ENCODE data around the gene DCST2.
"Not testable (repeated sequence)": the region's sequence is repeated elsewhere in the genome, so short reads cannot be mapped to it uniquely, and the experiment has no call there.

DCST2 gene

GRCh38 chr1:154995301-154995983 lies 38.1 kb downstream of the DCST2 start:
- not testable (repeated sequence) for DNase-seq

DNA sequence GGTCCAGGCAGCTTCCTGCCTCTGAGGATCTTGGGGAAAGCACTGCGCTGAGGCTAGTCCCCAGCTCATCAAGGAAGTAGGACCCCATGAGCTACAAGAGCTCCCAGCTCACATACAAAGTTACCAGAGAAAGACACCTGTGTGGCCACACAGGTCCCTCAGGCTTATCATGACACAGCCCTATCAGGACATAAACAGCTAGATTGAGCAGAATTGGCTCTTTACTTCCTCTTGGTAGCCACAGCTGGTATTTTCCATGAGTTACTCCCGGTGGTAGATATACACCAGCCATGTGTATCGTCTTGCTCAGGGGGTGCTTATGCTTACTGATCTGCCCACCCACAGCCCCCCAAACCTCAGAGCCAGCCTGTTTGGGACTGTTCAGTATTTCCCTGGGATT lies 39.0 kb downstream of the DCST2 start:
- DNase-seq = no peak

DNA sequence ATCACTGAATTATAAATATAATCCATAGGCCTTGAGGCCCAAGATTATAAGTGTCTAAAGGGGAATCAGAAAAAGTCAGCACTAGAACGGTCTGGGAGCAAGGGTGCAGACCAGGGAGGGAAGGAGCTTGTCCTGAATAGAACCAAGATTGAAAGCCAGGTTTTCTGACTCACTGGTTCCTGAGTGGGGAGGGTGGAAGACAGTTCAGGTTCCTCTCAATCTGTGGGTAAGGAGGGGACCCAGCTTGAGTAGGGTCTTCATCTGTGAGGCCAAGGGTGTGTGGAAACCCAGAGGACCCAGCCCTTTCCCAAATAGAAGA lies 39.4 kb downstream of the DCST2 start:
- no peak for DNase-seq

DNA sequence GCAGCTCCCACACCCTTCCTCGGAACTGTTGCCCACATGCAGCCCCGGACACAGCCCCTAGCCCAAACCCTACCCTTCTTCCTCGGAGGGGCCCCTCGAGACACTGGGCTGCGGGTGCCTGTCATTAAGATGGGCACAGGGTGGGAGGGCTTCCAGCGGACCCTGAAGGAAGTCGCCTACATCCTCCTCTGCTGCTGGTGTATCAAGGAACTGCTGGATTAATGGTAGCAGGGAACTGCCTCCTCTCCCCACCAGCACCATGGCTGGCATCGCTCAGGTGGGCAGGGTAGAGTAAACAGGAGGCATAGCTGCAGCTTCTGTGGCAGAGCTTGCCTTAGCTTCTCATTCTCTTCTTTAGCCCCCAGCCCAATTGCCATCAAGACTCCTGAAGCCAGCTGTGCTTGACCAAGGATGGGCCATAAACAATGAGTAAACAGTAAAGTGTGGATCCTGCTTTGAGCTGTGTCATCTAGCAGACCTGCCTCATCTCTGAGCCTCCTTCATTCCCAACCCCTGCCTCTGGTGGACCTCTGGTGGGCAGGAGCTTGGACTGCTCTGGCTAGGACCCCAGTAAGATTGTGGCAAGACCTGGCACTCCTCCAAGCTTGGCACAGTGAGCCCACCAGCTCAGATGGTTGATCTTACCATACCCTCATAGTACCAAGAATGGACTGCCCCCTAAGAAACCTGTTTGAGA lies 39.9 kb downstream of the DCST2 start, which contains the start of gene LENEP:
LENEP (plus strand) TSS at position 15 of the 697 bp plus-strand sequence; CDS start at position 37, 22 bp downstream.
- no peak for DNase-seq

GRCh38 chr1:154992721-154993571 lies 40.6 kb downstream of the DCST2 start:
- DNase-seq = no peak

- no peak for DNase-seq
Measured at GRCh38 chr1:154990276-154990675, 43.3 kb downstream of the DCST2 start.

DNA sequence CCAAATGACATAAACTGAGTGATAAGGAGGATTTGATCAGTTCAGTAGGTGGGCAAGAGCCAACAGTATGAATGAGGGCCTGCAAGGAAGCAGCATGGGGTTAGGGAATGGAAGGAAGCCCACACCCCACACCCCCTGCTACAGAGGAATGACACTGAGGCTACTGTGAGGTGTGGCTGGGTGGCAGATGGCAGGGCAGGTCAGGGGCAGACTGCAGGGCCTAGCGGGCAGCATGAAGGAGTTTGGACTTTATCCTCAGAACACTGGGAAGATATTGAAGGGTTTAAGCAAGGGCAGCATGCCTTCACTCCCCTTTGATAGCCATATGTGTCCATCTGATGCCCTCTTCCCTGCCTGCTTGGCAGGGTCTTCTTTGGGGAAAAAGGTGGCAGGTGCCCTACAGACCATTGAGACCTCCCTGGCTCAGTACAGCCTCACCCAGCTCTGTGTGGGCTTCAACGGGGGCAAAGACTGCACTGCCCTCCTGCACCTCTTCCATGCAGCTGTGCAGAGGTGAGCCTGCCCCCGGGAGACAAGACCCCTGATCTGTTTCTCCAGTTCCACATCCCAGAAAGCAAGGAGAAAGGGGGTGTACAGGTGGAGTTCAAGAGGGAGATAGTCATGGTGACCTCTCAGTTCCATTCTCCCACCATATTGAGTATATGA lies 44.3 kb downstream of the DCST2 start:
- DNase-seq = no peak

DNA sequence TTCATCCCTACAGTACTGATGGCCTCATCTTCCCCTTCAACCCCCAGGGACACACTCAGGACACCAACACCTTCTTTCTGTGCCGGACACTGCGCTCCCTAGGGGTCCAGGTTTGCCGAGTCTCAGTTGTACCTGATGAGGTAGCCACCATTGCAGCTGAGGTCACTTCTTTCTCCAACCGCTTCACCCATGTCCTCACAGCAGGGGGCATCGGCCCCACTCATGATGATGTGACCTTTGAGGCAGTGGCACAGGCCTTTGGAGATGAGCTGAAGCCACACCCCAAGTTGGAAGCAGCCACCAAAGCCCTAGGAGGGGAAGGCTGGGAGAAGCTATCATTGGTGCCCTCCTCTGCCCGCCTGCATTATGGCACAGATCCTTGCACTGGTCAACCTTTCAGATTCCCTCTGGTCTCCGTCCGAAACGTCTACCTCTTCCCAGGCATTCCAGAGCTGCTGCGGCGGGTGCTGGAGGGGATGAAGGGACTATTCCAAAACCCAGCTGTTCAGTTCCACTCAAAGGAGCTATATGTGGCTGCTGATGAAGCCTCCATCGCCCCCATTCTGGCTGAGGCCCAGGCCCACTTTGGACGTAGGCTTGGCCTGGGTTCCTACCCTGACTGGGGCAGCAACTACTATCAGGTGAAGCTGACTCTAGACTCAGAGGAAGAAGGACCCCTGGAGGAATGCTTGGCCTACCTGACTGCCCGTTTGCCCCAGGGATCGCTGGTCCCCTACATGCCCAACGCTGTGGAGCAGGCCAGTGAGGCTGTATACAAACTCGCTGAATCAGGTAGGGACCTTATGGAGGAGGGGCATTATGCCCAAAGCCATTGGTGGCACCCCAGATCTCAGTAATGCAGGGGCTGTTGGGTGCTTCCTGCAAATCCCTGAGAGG lies 45.3 kb downstream of the DCST2 start:
- no peak for DNase-seq

DNA sequence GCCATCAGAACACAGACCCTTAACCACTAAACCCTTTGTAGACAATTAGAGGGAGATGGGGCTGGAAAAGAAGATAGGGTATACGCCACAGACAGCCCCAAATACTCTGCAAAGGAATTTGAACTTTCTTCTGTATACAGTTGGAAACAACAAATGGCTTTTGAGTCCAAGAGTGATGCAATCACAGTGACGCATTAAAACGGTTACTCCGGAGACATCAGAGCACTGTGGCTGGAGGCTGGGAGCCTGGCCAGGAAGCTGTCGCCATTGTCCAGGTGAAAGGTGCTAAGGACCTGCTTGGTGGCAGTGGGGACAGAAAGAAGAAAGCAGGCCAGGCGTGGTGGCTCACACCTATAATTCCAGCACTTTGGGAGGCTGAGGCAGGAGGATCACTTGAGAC lies 46.3 kb downstream of the DCST2 start:
- DNase-seq = no peak

- DNase-seq = not testable (repeated sequence)
Measured at GRCh38 chr1:154986736-154987135, 46.8 kb downstream of the DCST2 start.

DNA sequence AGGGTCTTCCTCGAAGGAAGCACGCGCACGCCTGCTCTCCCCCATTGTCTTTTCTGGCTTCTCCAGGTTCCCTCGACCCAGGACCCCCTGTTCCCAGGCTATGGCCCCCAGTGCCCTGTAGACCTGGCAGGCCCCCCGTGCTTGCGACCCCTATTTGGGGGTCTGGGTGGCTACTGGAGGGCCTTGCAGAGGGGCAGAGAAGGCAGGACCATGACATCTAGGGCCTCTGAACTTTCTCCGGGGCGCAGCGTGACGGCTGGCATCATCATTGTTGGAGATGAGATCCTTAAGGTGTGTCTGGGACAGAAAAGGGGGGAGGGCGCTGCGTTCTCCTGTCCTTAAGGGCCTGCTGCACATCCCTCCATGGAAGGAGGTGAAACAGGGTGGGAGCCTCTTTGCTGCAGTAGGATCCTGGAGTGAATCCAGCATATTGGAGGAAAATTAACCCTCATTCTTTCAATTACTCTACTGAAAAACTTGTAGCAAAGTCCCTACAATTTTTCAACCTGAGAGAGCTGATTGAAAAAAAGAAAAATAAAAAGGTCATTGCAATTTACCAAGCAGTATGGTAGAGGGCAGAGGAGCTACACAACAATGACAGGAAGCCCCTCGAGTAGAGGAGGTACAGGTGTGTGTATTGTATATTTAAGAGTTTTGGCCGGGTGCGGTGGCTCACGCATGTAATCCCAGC lies 49.7 kb downstream of the DCST2 start:
- DNase-seq = peak in 1 of 5 experiments; percentile 43

- peak; percentile 82 to 100 (median 92) for DNase-seq
Measured at GRCh38 chr1:154982897-154983648, 50.5 kb downstream of the DCST2 start, which contains the start of gene FLAD1. FLAD1 (plus strand) TSS chr1:154983344; CDS start chr1:154983695, 351 bp downstream.

DNA sequence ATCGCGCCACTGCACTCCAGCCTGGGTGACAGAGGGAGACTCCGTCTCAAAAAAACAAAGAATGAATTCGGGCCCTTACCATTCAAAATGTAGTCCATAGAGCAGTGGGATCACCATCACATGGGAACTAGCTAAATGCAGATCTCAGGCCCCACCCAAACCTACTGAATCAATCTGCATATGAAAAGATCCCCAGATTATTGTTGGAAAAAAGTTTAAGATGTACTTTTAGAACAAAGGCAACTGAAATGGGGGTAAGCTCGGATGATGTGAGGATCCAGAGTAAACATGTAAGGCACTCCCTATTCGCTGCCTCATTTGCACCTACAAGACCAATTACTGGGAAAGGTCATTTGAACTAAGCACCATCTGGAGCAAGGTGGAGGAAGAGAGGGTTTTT lies 51.2 kb downstream of the DCST2 start:
- no peak for DNase-seq

- DNase-seq = no peak
Measured at GRCh38 chr1:154978360-154978759, 55.2 kb downstream of the DCST2 start.

DNA sequence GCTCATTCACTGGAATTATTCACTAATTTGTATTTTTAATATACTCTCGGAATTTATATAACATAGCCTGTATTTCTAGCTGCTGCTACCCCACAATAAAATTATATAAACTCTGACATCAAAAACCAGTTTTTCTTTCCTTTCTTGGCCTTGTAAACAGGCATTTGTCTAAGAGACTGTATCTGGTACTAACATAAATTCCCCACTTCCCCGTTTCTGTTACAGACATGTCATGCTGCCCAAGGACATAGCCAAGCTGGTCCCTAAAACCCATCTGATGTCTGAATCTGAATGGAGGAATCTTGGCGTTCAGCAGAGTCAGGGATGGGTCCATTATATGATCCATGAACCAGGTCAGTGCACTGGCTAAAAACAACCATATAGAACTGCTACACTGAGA lies 55.8 kb downstream of the DCST2 start:
- not testable (repeated sequence) for DNase-seq

GRCh38 chr1:154975409-154976059 lies 58.0 kb downstream of the DCST2 start:
- DNase-seq = peak in 4 of 5 experiments; percentile 34 to 68 (median 40)

- DNase-seq = peak; percentile 85 to 96 (median 92)
Measured at GRCh38 chr1:154974808-154975408, 58.7 kb downstream of the DCST2 start.

DNA sequence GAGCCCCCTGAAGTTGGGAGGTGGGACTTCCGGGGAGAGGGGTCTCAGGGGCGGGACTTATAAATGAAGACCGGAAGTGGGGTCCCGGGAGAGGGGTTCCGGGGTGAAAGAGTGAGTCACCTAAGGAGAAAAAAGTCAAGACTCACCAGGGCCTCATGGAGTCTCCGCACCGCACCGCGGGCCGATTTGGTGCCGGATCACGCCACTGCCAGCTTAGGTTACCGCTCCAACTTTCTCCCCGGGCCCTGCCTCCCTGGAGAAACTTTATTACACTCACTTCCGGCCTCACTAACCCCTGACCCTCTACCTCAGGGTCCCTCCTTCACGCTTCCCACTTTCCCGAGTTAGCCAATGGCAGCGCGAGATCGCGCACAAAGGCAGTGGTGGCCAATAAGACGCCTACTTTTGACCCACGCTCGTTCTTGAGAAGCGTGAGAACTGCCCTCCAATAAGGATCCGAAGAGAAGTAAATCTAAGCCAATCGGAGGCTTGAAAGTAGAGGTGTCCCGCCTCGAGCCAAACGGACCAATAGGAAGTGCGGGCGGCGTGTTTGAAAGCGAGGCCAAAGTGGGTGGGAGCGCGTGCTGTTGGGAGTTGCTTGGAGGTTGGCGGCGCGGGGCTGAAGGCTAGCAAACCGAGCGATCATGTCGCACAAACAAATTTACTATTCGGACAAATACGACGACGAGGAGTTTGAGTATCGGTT lies 59.3 kb downstream of the DCST2 start, which contains the start of gene CKS1B:
CKS1B (plus strand) TSS at position 580 of the 706 bp plus-strand sequence; CDS start at position 645, 65 bp downstream.
- DNase-seq = peak; percentile 85 to 100 (median 94)
